ENCODE measurements around the gene CFAP74. TPM values are rescaled to one million over a fixed set of nuclear protein-coding genes. Genes with fewer than 3 reads are reported as not detected.

The CFAP74 gene
- polyA plus RNA-seq, 1 donor from 2014 or later: 0.22 TPM

- Histone ChIP-seq H3K27me3 (ENCODE audit: insufficient read depth, low read depth, low read length) (no peaks in the 10 kb centered on the region), H3F3A (ENCODE audit: insufficient read depth, low read length, poor library complexity, severe bottlenecking) (no peaks in the 10 kb centered on the region), H3K27ac (ENCODE audit: low read length) (no peak overlapping the region), H3K9ac (ENCODE audit: low read length) (no peak overlapping the region), H3K36me3 (ENCODE audit: insufficient read depth, low read length) (no peaks in the 10 kb centered on the region), H4K20me1 (ENCODE audit: insufficient read depth) (no peaks in the 10 kb centered on the region), H3K79me2 (replicated peaks; ENCODE audit: insufficient read depth, low read length) (no peaks in the 10 kb centered on the region), H2AFZ (ENCODE audit: low read depth, low read length) (no peak overlapping the region), H3K4me2 (ENCODE audit: low read length) (no peak overlapping the region), H3K9me2 (ENCODE audit: insufficient read depth, low read length) (no peaks in the 10 kb centered on the region), H3K9me3 (ENCODE audit: low read length) (no peaks in the 10 kb centered on the region), H3K4me3 (ENCODE audit: low read length) (no peak overlapping the region)
- TF ChIP-seq SMC3 (conservative IDR thresholded peaks at IDR 0.05; ENCODE audit: poor library complexity) (no peak), MXI1 (conservative IDR thresholded peaks at IDR 0.05; ENCODE audit: poor library complexity, severe bottlenecking) (no peak), RAD21 (conservative IDR thresholded peaks at IDR 0.05) (no peak), TAF1 (IDR thresholded peaks at IDR 0.05; ENCODE audit: low read depth) (no peak), EP300 (conservative IDR thresholded peaks at IDR 0.05; ENCODE audit: poor library complexity, severe bottlenecking) (no peak), POLR2AphosphoS5 (IDR thresholded peaks at IDR 0.05) (no peak), EZH2 (IDR thresholded peaks at IDR 0.05; ENCODE audit: borderline replicate concordance, insufficient read depth, low read length, poor library complexity, severe bottlenecking) (no peak)
- TF ChIP-seq, protein P1, sequence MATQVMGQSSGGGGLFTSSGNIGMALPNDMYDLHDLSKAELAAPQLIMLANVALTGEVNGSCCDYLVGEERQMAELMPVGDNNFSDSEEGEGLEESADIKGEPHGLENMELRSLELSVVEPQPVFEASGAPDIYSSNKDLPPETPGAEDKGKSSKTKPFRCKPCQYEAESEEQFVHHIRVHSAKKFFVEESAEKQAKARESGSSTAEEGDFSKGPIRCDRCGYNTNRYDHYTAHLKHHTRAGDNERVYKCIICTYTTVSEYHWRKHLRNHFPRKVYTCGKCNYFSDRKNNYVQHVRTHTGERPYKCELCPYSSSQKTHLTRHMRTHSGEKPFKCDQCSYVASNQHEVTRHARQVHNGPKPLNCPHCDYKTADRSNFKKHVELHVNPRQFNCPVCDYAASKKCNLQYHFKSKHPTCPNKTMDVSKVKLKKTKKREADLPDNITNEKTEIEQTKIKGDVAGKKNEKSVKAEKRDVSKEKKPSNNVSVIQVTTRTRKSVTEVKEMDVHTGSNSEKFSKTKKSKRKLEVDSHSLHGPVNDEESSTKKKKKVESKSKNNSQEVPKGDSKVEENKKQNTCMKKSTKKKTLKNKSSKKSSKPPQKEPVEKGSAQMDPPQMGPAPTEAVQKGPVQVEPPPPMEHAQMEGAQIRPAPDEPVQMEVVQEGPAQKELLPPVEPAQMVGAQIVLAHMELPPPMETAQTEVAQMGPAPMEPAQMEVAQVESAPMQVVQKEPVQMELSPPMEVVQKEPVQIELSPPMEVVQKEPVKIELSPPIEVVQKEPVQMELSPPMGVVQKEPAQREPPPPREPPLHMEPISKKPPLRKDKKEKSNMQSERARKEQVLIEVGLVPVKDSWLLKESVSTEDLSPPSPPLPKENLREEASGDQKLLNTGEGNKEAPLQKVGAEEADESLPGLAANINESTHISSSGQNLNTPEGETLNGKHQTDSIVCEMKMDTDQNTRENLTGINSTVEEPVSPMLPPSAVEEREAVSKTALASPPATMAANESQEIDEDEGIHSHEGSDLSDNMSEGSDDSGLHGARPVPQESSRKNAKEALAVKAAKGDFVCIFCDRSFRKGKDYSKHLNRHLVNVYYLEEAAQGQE (IDR thresholded peaks at IDR 0.05; ENCODE audit: borderline replicate concordance): no peak
- TF ChIP-seq, protein P2, sequence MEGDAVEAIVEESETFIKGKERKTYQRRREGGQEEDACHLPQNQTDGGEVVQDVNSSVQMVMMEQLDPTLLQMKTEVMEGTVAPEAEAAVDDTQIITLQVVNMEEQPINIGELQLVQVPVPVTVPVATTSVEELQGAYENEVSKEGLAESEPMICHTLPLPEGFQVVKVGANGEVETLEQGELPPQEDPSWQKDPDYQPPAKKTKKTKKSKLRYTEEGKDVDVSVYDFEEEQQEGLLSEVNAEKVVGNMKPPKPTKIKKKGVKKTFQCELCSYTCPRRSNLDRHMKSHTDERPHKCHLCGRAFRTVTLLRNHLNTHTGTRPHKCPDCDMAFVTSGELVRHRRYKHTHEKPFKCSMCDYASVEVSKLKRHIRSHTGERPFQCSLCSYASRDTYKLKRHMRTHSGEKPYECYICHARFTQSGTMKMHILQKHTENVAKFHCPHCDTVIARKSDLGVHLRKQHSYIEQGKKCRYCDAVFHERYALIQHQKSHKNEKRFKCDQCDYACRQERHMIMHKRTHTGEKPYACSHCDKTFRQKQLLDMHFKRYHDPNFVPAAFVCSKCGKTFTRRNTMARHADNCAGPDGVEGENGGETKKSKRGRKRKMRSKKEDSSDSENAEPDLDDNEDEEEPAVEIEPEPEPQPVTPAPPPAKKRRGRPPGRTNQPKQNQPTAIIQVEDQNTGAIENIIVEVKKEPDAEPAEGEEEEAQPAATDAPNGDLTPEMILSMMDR (IDR thresholded peaks at IDR 0.05; ENCODE audit: poor library complexity, severe bottlenecking): no peak
Measured at GRCh38 chr1:1986451-1987141, 17.0 kb downstream of the CFAP74 start.

GRCh38 chr1:1985375-1986050 is 18.1 kb downstream of the CFAP74 start:
- Histone ChIP-seq H3K27ac (ENCODE audit: low read length) (no peak overlapping the region), H3K4me3 (ENCODE audit: low read length) (no peak overlapping the region), H4K20me1 (ENCODE audit: insufficient read depth) (no peaks in the 10 kb centered on the region), H3K36me3 (ENCODE audit: insufficient read depth, low read length) (no peaks in the 10 kb centered on the region), H2AFZ (ENCODE audit: low read depth, low read length) (no peak overlapping the region), H3K79me2 (replicated peaks; ENCODE audit: insufficient read depth, low read length) (no peaks in the 10 kb centered on the region), H3K27me3 (ENCODE audit: insufficient read depth, low read depth, low read length) (no peaks in the 10 kb centered on the region), H3K9ac (ENCODE audit: low read length) (no peak overlapping the region), H3K4me2 (ENCODE audit: low read length) (no peak overlapping the region), H3K9me2 (ENCODE audit: insufficient read depth, low read length) (no peaks in the 10 kb centered on the region), H3F3A (ENCODE audit: insufficient read depth, low read length, poor library complexity, severe bottlenecking) (no peaks in the 10 kb centered on the region), H3K9me3 (ENCODE audit: low read length) (no peaks in the 10 kb centered on the region)
- no peak for TF ChIP-seq RAD21 (conservative IDR thresholded peaks at IDR 0.05)
- TF ChIP-seq, protein P2 (IDR thresholded peaks at IDR 0.05; ENCODE audit: poor library complexity, severe bottlenecking): no peak
- no peak for TF ChIP-seq POLR2AphosphoS5 (IDR thresholded peaks at IDR 0.05)
- no peak for TF ChIP-seq SMC3 (conservative IDR thresholded peaks at IDR 0.05; ENCODE audit: poor library complexity)
- TF ChIP-seq TAF1 (IDR thresholded peaks at IDR 0.05; ENCODE audit: low read depth): no peak
- no peak for TF ChIP-seq MXI1 (conservative IDR thresholded peaks at IDR 0.05; ENCODE audit: poor library complexity, severe bottlenecking)
- TF ChIP-seq EZH2 (IDR thresholded peaks at IDR 0.05; ENCODE audit: borderline replicate concordance, insufficient read depth, low read length, poor library complexity, severe bottlenecking): no peak
- no peak for TF ChIP-seq EP300 (conservative IDR thresholded peaks at IDR 0.05; ENCODE audit: poor library complexity, severe bottlenecking)
- TF ChIP-seq, protein P1 (IDR thresholded peaks at IDR 0.05; ENCODE audit: borderline replicate concordance): no peak

Data from neural cell (in vitro differentiated cells).